ENCODE data around the gene C12orf57. TPM values are rescaled to one million over a fixed set of nuclear protein-coding genes. Genes with fewer than 3 reads are reported as not detected.

C12orf57 gene
- total and polyA plus RNA-seq, 9 of the 15 experiments (the other 6 are each of a cell fraction or from before 2014, with no cell fraction given), result 26.7 to 191 (median 107) TPM

DNA sequence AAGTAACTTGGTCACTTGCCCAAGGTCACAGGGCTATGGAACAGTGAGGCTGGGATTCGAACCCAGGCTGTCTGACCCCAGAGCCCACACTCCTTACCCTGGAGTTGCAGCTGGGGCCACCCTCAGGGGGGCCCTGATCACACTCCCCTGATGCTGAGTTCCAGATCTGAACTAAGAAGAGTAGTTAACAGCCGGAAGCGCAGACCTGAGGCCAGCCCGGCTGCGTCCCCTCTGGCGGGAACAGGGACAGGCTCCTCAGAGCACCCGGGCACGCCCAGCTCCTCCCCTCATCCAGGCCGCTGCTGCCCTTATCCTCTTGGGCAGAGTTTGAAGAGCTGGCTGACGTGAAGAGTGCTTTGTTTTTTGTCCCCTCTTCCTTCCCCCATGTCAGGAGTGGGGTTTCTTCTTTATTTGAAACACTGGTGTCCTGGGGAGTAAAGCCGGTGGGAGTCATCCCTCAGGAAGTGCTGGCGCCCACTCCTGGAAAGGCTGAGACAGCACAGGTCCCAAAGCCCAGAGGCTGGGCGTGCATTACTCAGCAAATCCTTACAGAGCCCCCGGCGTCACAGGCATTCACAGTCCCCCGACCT is 18.0 kb downstream of the C12orf57 start (continued):
- TF ChIP-seq NR2C1 (IDR thresholded peaks at IDR 0.05), result no peak
- TF ChIP-seq NR2C1 (tag; IDR thresholded peaks at IDR 0.05), result no peak
- TF ChIP-seq, protein P1, sequence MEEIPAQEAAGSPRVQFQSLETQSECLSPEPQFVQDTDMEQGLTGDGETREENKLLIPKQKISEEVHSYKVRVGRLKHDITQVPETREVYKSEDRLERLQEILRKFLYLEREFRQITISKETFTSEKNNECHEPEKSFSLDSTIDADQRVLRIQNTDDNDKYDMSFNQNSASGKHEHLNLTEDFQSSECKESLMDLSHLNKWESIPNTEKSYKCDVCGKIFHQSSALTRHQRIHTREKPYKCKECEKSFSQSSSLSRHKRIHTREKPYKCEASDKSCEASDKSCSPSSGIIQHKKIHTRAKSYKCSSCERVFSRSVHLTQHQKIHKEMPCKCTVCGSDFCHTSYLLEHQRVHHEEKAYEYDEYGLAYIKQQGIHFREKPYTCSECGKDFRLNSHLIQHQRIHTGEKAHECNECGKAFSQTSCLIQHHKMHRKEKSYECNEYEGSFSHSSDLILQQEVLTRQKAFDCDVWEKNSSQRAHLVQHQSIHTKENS (CRISPR knock-in tag; IDR thresholded peaks at IDR 0.05), result no peak
- no peak for TF ChIP-seq ZNF695 (CRISPR knock-in tag; IDR thresholded peaks at IDR 0.05)
- no peak for TF ChIP-seq RHOXF2B (CRISPR knock-in tag; conservative IDR thresholded peaks at IDR 0.05)
- TF ChIP-seq NCOA4 (IDR thresholded peaks at IDR 0.05; ENCODE audit: partially characterized antibody), result no peak
- TF ChIP-seq RBBP5 (IDR thresholded peaks at IDR 0.05; ENCODE audit: borderline replicate concordance, insufficient read depth, low read length, poor library complexity, severe bottlenecking), result no peak
- 0 out of 4 replicates have a peak, but pooled peaks of 1 of the 2 experiments have one; percentile 28 for TF ChIP-seq FOXK2 (conservative IDR thresholded peaks at IDR 0.05 in 1 of 2, IDR thresholded peaks at IDR 0.05 in 1 of 2; ENCODE audit: low read depth in 2 of 2)
- TF ChIP-seq RBM39 (optimal IDR thresholded peaks at IDR 0.05; ENCODE audit: low read depth, low read length), result no peak
- no peak for TF ChIP-seq HLTF (IDR thresholded peaks at IDR 0.05)
- no peak for TF ChIP-seq NR3C1 (CRISPR knock-in tag; IDR thresholded peaks at IDR 0.05)
- TF ChIP-seq SREBF2 (CRISPR knock-in tag; IDR thresholded peaks at IDR 0.05), result no peak
- TF ChIP-seq, protein P2, sequence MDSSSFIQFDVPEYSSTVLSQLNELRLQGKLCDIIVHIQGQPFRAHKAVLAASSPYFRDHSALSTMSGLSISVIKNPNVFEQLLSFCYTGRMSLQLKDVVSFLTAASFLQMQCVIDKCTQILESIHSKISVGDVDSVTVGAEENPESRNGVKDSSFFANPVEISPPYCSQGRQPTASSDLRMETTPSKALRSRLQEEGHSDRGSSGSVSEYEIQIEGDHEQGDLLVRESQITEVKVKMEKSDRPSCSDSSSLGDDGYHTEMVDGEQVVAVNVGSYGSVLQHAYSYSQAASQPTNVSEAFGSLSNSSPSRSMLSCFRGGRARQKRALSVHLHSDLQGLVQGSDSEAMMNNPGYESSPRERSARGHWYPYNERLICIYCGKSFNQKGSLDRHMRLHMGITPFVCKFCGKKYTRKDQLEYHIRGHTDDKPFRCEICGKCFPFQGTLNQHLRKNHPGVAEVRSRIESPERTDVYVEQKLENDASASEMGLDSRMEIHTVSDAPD (CRISPR knock-in tag; IDR thresholded peaks at IDR 0.05), result no peak
- TF ChIP-seq HDGF (IDR thresholded peaks at IDR 0.05), result no peak
- TF ChIP-seq, protein P3, sequence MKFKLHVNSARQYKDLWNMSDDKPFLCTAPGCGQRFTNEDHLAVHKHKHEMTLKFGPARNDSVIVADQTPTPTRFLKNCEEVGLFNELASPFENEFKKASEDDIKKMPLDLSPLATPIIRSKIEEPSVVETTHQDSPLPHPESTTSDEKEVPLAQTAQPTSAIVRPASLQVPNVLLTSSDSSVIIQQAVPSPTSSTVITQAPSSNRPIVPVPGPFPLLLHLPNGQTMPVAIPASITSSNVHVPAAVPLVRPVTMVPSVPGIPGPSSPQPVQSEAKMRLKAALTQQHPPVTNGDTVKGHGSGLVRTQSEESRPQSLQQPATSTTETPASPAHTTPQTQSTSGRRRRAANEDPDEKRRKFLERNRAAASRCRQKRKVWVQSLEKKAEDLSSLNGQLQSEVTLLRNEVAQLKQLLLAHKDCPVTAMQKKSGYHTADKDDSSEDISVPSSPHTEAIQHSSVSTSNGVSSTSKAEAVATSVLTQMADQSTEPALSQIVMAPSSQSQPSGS (CRISPR knock-in tag; IDR thresholded peaks at IDR 0.05), result no peak
- TF ChIP-seq, protein P4, sequence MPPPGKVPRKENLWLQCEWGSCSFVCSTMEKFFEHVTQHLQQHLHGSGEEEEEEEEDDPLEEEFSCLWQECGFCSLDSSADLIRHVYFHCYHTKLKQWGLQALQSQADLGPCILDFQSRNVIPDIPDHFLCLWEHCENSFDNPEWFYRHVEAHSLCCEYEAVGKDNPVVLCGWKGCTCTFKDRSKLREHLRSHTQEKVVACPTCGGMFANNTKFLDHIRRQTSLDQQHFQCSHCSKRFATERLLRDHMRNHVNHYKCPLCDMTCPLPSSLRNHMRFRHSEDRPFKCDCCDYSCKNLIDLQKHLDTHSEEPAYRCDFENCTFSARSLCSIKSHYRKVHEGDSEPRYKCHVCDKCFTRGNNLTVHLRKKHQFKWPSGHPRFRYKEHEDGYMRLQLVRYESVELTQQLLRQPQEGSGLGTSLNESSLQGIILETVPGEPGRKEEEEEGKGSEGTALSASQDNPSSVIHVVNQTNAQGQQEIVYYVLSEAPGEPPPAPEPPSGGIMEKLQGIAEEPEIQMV (tag; conservative IDR thresholded peaks at IDR 0.05; ENCODE audit: low read depth), result no peak
- TF ChIP-seq BRD4 (IDR thresholded peaks at IDR 0.05), result no peak
- 0 out of 4 replicates have a peak, but pooled peaks of 1 of the 2 experiments have one; percentile 9 for TF ChIP-seq HDAC1 (IDR thresholded peaks at IDR 0.05)
- no peak for TF ChIP-seq ZNF146 (CRISPR knock-in tag; IDR thresholded peaks at IDR 0.05; ENCODE audit: unreplicated experiment)
- no peak for TF ChIP-seq TARDBP (IDR thresholded peaks at IDR 0.05)
- no peak for TF ChIP-seq ZNF707 (CRISPR knock-in tag; conservative IDR thresholded peaks at IDR 0.05)
- no peak for TF ChIP-seq ZKSCAN1 (IDR thresholded peaks at IDR 0.05; ENCODE audit: low read depth, low read length)
- TF ChIP-seq, protein P5, sequence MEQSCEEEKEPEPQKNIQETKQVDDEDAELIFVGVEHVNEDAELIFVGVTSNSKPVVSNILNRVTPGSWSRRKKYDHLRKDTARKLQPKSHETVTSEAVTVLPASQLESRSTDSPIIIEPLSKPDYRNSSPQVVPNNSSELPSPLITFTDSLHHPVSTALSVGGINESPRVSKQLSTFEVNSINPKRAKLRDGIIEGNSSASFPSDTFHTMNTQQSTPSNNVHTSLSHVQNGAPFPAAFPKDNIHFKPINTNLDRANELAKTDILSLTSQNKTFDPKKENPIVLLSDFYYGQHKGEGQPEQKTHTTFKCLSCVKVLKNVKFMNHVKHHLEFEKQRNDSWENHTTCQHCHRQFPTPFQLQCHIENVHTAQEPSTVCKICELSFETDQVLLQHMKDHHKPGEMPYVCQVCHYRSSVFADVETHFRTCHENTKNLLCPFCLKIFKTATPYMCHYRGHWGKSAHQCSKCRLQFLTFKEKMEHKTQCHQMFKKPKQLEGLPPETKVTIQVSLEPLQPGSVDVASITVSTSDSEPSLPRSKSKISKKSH (CRISPR knock-in tag; IDR thresholded peaks at IDR 0.05), result no peak
- TF ChIP-seq POLR2G (IDR thresholded peaks at IDR 0.05; ENCODE audit: low read depth, low read length), result peak; percentile 76; the same call in 1 of the 2 replicates
